ENCODE results near the gene VILL. TPM values are rescaled to one million over a fixed set of nuclear protein-coding genes. Genes with fewer than 3 reads are reported as not detected.
A peak's percentile ranks its signal among the peaks of the same experiment; 100 is the strongest.

VILL gene
- polyA plus RNA-seq, 1 of the 3 experiments (the other 2 are of a cell fraction), result 8.8 TPM

DNA sequence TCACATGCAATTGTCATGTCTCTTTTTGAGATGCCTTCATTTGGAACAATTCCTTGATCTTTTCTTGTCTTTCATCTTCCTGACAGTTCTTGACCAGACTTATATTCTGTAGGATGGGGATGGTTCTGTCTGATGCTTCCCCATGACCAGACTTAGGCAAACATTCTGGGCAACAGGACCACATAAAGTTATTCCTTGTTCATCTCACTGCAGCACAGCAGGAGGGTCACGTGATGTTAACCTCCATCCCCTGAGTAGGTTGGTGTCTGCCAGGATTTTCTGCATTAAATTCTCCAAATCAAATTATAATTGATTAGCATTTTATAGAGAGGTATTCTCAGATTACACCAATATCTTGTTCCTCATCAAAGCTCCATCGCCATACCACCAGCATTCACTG, 56.2 kb downstream of the VILL start:
- Histone ChIP-seq H3K27me3 (ENCODE audit: insufficient read depth) (peaks cover 4% of the 10 kb centered on the region; the same call in 1 of the 2 replicates), H3K4me3 (ENCODE audit: low read depth in 2 of 2, low read length in 1 of 2) (no peak overlapping the region), H3K79me2 (ENCODE audit: insufficient read depth) (no peaks in the 10 kb centered on the region), H3K36me3 (replicated peaks in 1 of 2; ENCODE audit: control insufficient read depth in 1 of 2, insufficient read depth in 2 of 2, low read length in 1 of 2) (no peaks in the 10 kb centered on the region), H3K9ac (no peak overlapping the region), H2AFZ (ENCODE audit: low read depth) (no peak overlapping the region), H3K9me3 (no peaks in the 10 kb centered on the region), H3K4me1 (ENCODE audit: control insufficient read depth in 1 of 2, insufficient read depth in 2 of 2, low read depth in 1 of 2, low read length in 1 of 2) (no peaks in the 10 kb centered on the region), H3K4me2 (no peak overlapping the region), H3F3A (replicated peaks; ENCODE audit: insufficient read depth) (no peaks in the 10 kb centered on the region), H3K9me2 (no peaks in the 10 kb centered on the region), H3K27ac (ENCODE audit: low read depth in 2 of 2, low read length in 1 of 2) (no peak overlapping the region), H4K20me1 (ENCODE audit: insufficient read depth) (no peaks in the 10 kb centered on the region)
- POLR2A ChIA-PET, result no interaction called here
- CTCF ChIA-PET, result interaction anchor here (0.6 kb wide), 1 partner anchor 474 kb away, joined by 3 read pairs; no protein-coding TSS in a partner anchor
- 48% methylated on average over 2 of the region's 2 CpGs for WGBS (ENCODE audit: low lambda C conversion rate)
- DNase-seq, result no peak
- TF ChIP-seq YY1 (IDR thresholded peaks at IDR 0.05; ENCODE audit: low read depth), result no peak

DNA sequence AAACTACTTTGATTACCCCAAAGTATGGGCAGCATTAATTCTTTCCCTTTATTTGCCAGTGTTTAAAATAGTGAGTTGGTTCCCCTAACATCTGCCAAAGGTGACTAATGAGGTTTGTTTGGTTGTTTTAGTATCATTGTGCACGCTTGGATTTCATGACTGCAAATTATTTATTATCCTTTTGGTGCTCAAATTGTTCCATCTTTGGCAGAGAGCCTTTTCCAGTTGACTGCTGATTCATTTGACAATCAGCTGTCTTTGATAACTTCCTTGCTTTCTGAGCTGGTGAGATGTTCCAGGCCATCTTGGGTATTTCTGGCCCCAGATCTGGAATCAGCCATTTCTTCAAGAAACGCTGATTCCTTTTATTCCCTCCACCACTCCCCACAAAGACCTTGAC, 57.3 kb downstream of the VILL start:
- Histone ChIP-seq H4K20me1 (ENCODE audit: insufficient read depth) (no peaks in the 10 kb centered on the region), H3K36me3 (replicated peaks in 1 of 2; ENCODE audit: control insufficient read depth in 1 of 2, insufficient read depth in 2 of 2, low read length in 1 of 2) (no peaks in the 10 kb centered on the region), H3K4me2 (no peak overlapping the region), H3K4me3 (ENCODE audit: low read depth in 2 of 2, low read length in 1 of 2) (no peak overlapping the region), H3K4me1 (ENCODE audit: control insufficient read depth in 1 of 2, insufficient read depth in 2 of 2, low read depth in 1 of 2, low read length in 1 of 2) (no peaks in the 10 kb centered on the region), H3K79me2 (ENCODE audit: insufficient read depth) (no peaks in the 10 kb centered on the region), H3K9ac (no peak overlapping the region), H3K27me3 (ENCODE audit: insufficient read depth) (peaks cover 4% of the 10 kb centered on the region; the same call in 1 of the 2 replicates), H3K9me2 (no peaks in the 10 kb centered on the region), H3K9me3 (no peaks in the 10 kb centered on the region), H2AFZ (ENCODE audit: low read depth) (no peak overlapping the region), H3K27ac (ENCODE audit: low read depth in 2 of 2, low read length in 1 of 2) (no peak overlapping the region), H3F3A (replicated peaks; ENCODE audit: insufficient read depth) (no peaks in the 10 kb centered on the region)
- DNase-seq, result no peak
- ChIA-PET CTCF (no interaction called here), POLR2A (no interaction called here)
- WGBS (ENCODE audit: low lambda C conversion rate), result 37% methylated on average over 2 of the region's 2 CpGs
- TF ChIP-seq TCF12 (IDR thresholded peaks at IDR 0.05), result peak; percentile 25; the same call in 1 of the 2 replicates
- TF ChIP-seq GATA2 (CRISPR knock-in tag; IDR thresholded peaks at IDR 0.05), result no peak

DNA sequence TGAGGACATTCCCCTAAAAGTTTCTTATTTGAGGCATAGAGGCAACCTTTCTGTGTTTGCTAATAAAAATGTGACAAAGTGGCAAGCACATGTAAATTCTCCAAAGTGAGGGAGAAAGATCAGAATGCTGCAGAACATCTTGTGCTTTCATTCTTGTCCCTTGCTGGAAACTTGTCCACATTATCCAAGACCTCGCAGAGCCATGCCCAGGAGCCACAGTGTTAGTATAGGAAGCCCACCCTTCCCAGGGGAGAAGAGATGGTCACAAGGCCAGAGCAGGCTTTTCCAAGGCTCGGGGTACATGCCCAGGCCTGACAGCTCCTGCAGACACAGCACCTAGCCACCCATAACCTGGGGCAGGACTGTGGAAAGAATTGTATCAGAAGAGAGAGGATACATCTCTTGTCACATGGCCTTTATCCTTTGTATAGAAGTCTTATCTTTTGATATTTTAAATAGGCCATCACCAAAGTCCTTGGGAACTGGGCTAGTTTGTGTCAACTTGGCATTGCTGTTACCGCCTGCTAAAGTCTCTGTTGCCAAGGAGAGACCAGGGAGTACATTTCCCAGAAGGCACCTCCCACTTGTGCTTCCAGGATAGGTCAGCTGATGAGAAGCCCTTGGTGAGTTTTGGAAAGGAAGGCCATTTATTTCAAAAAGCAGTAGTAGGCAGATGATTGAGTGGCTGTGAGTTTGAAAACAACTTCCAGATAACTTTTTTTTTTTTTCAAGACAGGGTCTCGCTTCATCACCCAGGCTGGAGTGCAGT, 59.0 kb downstream of the VILL start:
- DNase-seq, result no peak
- H4K20me1 ChIP-seq (ENCODE audit: insufficient read depth), result no peaks in the 10 kb centered on the region
- no peak overlapping the region for H3K9ac ChIP-seq
- peaks cover 1% of the 10 kb centered on the region; the same call in 1 of the 2 replicates for H3K27me3 ChIP-seq (ENCODE audit: insufficient read depth)
- H3K9me3 ChIP-seq, result no peaks in the 10 kb centered on the region
- H3K36me3 ChIP-seq (replicated peaks in 1 of 2; ENCODE audit: control insufficient read depth in 1 of 2, insufficient read depth in 2 of 2, low read length in 1 of 2), result no peaks in the 10 kb centered on the region
- CTCF ChIA-PET, result no interaction called here
- H3K79me2 ChIP-seq (ENCODE audit: insufficient read depth), result no peaks in the 10 kb centered on the region
- TF ChIP-seq YY1 (IDR thresholded peaks at IDR 0.05; ENCODE audit: low read depth), result no peak
- TF ChIP-seq GABPA (IDR thresholded peaks at IDR 0.05; ENCODE audit: low read depth), result no peak
- TF ChIP-seq MEF2A (IDR thresholded peaks at IDR 0.05; ENCODE audit: borderline replicate concordance, low read depth), result no peak
- no peak for TF ChIP-seq USF2 (IDR thresholded peaks at IDR 0.05; ENCODE audit: borderline replicate concordance, low read depth, low read length)
- no peak for TF ChIP-seq CHD2 (IDR thresholded peaks at IDR 0.05; ENCODE audit: low read length, partially characterized antibody)
- TF ChIP-seq GATA2 (CRISPR knock-in tag; IDR thresholded peaks at IDR 0.05), result no peak
- TF ChIP-seq FOSL2 (IDR thresholded peaks at IDR 0.05; ENCODE audit: borderline replicate concordance, low read depth), result no peak
- no peak for TF ChIP-seq IRF3 (IDR thresholded peaks at IDR 0.05; ENCODE audit: low read depth, low read length)
- no peak for TF ChIP-seq ZBTB33 (IDR thresholded peaks at IDR 0.05; ENCODE audit: borderline replicate concordance, low read depth)
- H3K4me2 ChIP-seq, result no peak overlapping the region
- 53% methylated on average over 4 of the region's 4 CpGs for WGBS (ENCODE audit: low lambda C conversion rate)
- H3K4me3 ChIP-seq (ENCODE audit: low read depth in 2 of 2, low read length in 1 of 2), result no peak overlapping the region
- no peaks in the 10 kb centered on the region for H3K4me1 ChIP-seq (ENCODE audit: control insufficient read depth in 1 of 2, insufficient read depth in 2 of 2, low read depth in 1 of 2, low read length in 1 of 2)
- no peak overlapping the region for H2AFZ ChIP-seq (ENCODE audit: low read depth)
- H3F3A ChIP-seq (replicated peaks; ENCODE audit: insufficient read depth), result no peaks in the 10 kb centered on the region
- POLR2A ChIA-PET, result no interaction called here
- H3K27ac ChIP-seq (ENCODE audit: low read depth in 2 of 2, low read length in 1 of 2), result no peak overlapping the region
- H3K9me2 ChIP-seq, result no peaks in the 10 kb centered on the region

Measured in SK-N-SH (cell line).